ENCODE data around the gene GPT2. TPM values are rescaled to one million over a fixed set of nuclear protein-coding genes. Genes with fewer than 3 reads are reported as not detected.

GPT2 gene
- total RNA-seq, 1 donor from 2014 or later: 47.8 TPM

DNA sequence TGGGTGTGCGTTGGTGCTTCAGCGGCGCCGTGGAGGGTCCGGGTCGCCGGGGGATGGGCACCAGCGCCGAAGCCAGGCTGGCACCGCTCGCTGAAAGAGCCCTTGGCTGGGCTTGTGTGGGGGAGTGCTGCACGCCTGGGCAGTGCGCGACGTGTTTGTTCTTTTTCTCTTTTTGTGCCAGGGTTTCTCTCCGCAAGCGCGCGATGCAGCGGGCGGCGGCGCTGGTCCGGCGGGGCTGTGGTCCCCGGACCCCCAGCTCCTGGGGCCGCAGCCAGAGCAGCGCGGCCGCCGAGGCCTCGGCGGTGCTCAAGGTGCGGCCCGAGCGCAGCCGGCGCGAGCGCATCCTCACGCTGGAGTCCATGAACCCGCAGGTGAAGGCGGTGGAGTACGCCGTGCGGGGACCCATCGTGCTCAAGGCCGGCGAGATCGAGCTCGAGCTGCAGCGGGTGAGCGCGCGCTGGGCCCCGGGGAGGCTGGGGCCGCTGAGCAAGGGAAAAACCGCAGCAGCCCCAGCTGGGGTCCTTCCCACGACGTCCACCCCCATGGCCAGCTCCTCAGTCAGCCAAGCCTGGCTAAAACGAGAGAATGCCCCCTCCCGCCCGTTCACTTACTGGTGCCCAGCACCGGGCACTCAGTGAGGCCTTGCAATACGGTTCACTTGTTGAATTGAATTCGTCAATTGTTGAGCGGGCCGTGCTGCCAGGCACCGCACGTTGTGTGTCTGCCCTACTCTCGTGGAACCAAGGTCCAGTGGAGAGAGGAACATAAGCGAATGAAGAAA lies 541 bp downstream of the GPT2 start:
- H3K36me3 Mint-ChIP-seq: peaks cover 5% of the 10 kb centered on the region
- H3K4me3 Mint-ChIP-seq: peak overlapping the region; percentile 98
- H3K27me3 Mint-ChIP-seq: peaks cover 20% of the 10 kb centered on the region
- peak overlapping the region; percentile 82 for H3K27ac Mint-ChIP-seq
- peaks cover 19% of the 10 kb centered on the region for H3K4me1 Mint-ChIP-seq (ENCODE audit: unreplicated experiment)
- TF ChIP-seq, protein P1, sequence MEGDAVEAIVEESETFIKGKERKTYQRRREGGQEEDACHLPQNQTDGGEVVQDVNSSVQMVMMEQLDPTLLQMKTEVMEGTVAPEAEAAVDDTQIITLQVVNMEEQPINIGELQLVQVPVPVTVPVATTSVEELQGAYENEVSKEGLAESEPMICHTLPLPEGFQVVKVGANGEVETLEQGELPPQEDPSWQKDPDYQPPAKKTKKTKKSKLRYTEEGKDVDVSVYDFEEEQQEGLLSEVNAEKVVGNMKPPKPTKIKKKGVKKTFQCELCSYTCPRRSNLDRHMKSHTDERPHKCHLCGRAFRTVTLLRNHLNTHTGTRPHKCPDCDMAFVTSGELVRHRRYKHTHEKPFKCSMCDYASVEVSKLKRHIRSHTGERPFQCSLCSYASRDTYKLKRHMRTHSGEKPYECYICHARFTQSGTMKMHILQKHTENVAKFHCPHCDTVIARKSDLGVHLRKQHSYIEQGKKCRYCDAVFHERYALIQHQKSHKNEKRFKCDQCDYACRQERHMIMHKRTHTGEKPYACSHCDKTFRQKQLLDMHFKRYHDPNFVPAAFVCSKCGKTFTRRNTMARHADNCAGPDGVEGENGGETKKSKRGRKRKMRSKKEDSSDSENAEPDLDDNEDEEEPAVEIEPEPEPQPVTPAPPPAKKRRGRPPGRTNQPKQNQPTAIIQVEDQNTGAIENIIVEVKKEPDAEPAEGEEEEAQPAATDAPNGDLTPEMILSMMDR (conservative IDR thresholded peaks at IDR 0.05): no peak
- DNase-seq (ENCODE audit: extremely low spot score, unreplicated experiment): no peak
- H3K9me3 Mint-ChIP-seq: no peaks in the 10 kb centered on the region

DNA sequence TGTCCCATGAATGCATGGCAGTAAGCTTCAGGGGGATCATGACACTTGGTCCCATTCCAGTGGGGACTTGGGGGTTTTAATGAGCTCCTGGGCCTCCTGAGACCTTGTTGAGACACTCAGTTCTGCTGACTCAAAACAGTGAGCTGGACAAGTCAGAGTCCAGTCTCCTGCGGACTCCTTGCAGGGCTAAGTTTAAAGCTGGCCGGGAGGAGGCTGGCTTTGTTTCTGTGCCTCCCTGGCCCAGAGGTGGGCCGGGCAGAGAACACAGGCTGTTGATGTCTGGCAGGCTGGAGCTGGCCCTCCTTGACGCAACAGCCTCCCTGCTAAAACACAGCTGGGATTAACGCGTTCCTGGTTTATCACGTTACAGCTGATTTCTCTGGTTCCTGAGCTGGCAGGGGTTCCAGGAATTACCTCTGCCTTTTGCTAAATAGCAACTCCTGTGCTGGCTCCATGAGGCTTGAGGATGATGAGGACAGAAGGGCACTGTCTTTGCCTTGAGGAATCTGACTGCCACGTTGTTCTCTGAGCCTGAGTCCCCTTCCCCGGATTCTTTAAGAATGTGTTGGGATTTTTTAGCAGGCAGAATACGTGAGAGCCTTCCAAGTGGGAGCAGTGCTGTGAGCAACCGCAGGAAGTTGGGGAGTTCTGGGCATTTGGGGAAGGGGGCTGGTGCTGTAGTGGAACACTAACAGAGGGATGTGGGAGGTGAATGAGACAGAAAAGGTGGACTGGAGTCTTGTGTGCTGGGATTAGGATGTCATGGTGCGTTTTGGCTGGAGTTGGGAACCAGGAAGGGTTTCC lies 2.0 kb downstream of the GPT2 start:
- H3K36me3 Mint-ChIP-seq: peaks cover 5% of the 10 kb centered on the region
- TF ChIP-seq, protein P1 (conservative IDR thresholded peaks at IDR 0.05): no peak
- H3K4me1 Mint-ChIP-seq (ENCODE audit: unreplicated experiment): peaks cover 19% of the 10 kb centered on the region
- peaks cover 13% of the 10 kb centered on the region for H3K27me3 Mint-ChIP-seq
- DNase-seq (ENCODE audit: extremely low spot score, unreplicated experiment): no peak
- H3K27ac Mint-ChIP-seq: peak overlapping the region; percentile 1
- peak overlapping the region; percentile 98 for H3K4me3 Mint-ChIP-seq
- no peaks in the 10 kb centered on the region for H3K9me3 Mint-ChIP-seq

DNA sequence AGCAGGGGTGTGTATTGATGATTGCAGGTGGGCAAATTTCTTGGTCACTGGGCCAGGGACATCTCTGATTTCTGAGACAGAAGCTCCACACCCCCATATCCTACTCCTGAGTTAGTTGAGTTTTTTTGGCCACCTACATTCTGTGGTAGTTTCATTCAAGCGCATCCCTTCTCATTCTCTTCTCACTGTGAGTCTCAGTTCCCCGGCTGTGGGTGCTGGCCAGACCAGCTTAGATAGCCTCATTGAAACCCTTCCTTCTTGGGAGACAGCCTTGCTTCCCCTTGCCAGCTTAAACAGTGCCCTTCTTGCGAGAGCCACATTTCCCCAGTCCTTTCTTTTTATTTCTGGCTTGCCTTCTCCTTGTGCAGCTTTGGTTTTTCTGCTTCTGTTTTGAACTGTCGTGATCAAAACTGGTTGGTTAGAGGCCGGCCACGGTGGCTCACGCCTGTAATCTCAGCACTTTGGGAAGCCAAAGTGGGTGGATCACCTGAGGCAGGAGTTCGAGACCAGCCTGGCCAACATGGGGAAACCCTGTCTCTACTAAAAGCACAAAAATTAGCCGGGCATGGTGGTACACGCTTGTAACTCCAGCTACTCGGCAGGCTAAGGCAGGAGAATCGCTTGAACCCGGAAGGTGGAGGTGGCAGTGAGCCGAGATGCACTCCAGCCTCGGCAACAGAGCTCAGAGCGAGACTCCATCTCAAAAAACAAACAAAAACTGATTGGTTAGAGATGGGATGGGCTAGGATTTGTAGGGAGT lies 2.8 kb downstream of the GPT2 start:
- DNase-seq (ENCODE audit: extremely low spot score, unreplicated experiment): no peak
- TF ChIP-seq, protein P1 (conservative IDR thresholded peaks at IDR 0.05): no peak
- Mint-ChIP-seq H3K27ac (peak overlapping the region; percentile 1), H3K9me3 (no peaks in the 10 kb centered on the region), H3K36me3 (peaks cover 8% of the 10 kb centered on the region), H3K4me1 (ENCODE audit: unreplicated experiment) (peaks cover 19% of the 10 kb centered on the region), H3K4me3 (peak overlapping the region; percentile 98), H3K27me3 (peaks cover 13% of the 10 kb centered on the region)

DNA sequence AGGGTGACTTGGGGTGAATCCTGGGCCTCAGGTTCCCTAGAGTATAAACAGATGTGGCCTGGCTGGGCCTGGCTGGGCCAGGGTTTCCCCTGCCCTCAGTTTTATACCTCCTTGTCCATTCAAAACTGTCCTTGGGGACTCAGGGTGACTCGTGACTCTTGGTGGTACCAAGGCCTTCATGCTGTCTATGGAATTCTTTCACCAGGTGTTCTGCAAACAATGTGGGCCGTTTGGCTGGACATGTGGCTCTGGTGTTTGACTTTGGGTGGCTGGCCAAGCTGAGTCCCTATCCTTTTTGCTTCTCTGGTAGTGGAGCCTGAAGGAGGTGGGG lies 3.3 kb downstream of the GPT2 start:
- peaks cover 10% of the 10 kb centered on the region for H3K27me3 Mint-ChIP-seq
- peaks cover 19% of the 10 kb centered on the region for H3K4me1 Mint-ChIP-seq (ENCODE audit: unreplicated experiment)
- DNase-seq (ENCODE audit: extremely low spot score, unreplicated experiment): no peak
- TF ChIP-seq, protein P1 (conservative IDR thresholded peaks at IDR 0.05): no peak
- no peak overlapping the region for H3K4me3 Mint-ChIP-seq
- H3K9me3 Mint-ChIP-seq: no peaks in the 10 kb centered on the region
- peaks cover 13% of the 10 kb centered on the region for H3K36me3 Mint-ChIP-seq
- no peak overlapping the region for H3K27ac Mint-ChIP-seq

DNA sequence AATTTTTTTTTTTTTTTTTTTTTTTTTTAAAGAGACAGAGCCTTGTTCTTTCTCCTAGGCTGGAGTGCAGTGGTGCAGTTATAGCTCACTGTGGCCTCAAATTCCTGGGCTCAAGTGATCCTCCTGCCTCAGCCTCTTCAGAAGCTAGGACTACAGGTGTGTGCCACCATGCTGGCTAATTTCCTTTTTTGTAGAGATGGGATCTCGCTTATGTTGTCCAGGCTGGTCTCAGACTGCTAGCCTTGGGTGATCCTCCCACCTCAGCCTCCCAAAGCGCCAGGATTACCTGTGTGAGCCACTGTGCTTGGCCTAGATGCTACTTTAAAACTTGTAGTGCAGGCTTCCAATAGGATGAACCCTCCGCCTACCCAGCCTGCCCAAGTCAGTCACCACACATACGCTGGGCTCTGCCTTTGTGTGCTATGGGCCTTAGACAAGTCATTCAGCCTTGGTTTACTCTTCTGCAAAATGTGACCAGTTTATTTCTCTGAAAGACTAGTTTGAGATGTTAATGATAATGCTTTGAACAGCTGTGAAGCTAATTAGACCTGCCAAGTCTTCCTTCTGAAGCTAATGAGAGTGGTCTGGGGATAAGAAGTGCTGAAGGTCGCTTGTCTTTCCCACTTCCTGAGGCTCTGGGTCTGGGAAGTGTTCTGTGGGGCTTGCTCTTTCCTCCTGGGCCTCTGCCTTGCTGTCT lies 5.2 kb downstream of the GPT2 start:
- Mint-ChIP-seq H3K27ac (no peak overlapping the region), H3K27me3 (peaks cover 3% of the 10 kb centered on the region), H3K4me1 (ENCODE audit: unreplicated experiment) (peaks cover 13% of the 10 kb centered on the region), H3K36me3 (peaks cover 13% of the 10 kb centered on the region), H3K9me3 (no peaks in the 10 kb centered on the region), H3K4me3 (no peak overlapping the region)
- TF ChIP-seq, protein P1 (conservative IDR thresholded peaks at IDR 0.05): no peak
- DNase-seq (ENCODE audit: extremely low spot score, unreplicated experiment): no peak

Data from type B pancreatic cell (in vitro differentiated cells).